Muscle layer of duodenum (tissue), 2 donors: ENCODE measurements around the gene ADGRF4.

Experiments
- H3K27ac ChIP-seq: one replicate; pipeline ENCODE4 v1.7.0; 2013; ENCODE audit warnings: mild to moderate bottlenecking, low read length
- H3K27me3 ChIP-seq: one replicate; pipeline ENCODE4 v1.7.0; 2013; ENCODE audit warnings: low read depth, mild to moderate bottlenecking, control low read depth, low read length
- H3K36me3 ChIP-seq, 2 donors: one replicate each; pipeline ENCODE4 v1.7.0; 2013; ENCODE audit warnings: low read length in 2 of 2, control low read depth in 1 of 2, mild to moderate bottlenecking in 1 of 2; ENCODE audit not compliant: insufficient read depth in 2 of 2, control insufficient read depth in 1 of 2
- H3K4me1 ChIP-seq, 2 donors: one replicate each; pipeline ENCODE4 v1.7.0; 2013; ENCODE audit warnings: low read length in 2 of 2, mild to moderate bottlenecking in 2 of 2, control low read depth in 1 of 2, moderate library complexity in 1 of 2; ENCODE audit not compliant: insufficient read depth in 2 of 2, control insufficient read depth in 1 of 2
- H3K4me3 ChIP-seq, 2 donors: one replicate each; pipeline ENCODE4 v1.7.0; 2013; ENCODE audit warnings: low read length in 2 of 2, low read depth in 1 of 2, mild to moderate bottlenecking in 1 of 2
- H3K9me3 ChIP-seq, 2 donors: one replicate each; pipeline ENCODE4 v1.7.0; 2013; ENCODE audit warnings: low read length in 2 of 2, control low read depth in 1 of 2, mild to moderate bottlenecking in 1 of 2; ENCODE audit not compliant: control insufficient read depth in 1 of 2
- donor health status: healthy.

Gene ADGRF4

DNA sequence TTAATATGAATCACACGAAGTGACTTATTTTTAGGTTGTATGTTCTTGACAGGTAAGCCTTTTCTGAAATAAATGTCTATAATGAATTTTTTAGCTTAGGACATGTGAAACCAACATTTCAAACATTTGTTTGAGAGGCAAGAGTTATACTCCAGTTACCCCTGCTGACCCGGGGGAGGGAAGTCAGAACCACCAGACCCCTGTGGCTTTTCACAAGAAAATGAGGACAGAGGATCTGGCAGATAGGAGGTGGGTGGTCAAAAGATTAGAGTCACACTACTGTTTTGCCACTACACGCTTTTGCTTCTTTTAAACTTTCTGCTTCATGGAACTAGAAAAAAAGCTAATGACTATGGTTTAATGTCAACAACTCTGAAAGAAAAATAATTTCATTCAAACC lies 27.5 kb upstream of the ADGRF4 start:
- Histone ChIP-seq H3K36me3 (no peaks in the 10 kb centered on the region), H3K4me3 (no peak overlapping the region), H3K27ac (no peak overlapping the region), H3K9me3 (no peaks in the 10 kb centered on the region), H3K4me1 (no peaks in the 10 kb centered on the region), H3K27me3 (no peaks in the 10 kb centered on the region)

DNA sequence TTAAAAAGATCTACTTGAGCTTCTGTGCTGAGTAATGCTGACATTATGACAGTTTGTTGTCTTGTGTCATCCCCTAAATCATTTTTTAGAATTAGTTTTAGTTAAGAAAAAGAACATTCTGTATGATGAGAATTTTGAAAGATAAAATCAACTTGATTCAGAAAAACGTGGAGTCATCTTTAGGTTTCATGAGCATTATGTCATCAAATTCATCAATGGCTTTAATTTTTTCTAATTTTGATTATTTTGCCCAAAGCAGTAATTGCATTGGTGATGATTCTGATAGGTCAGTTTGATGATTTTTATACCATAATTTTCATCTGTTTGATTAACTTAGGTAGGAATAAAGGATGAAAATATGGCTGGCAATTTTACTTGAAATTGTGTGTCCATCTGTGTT lies 26.6 kb upstream of the ADGRF4 start:
- no peaks in the 10 kb centered on the region for H3K9me3 ChIP-seq
- no peak overlapping the region for H3K27ac ChIP-seq
- no peak overlapping the region for H3K4me3 ChIP-seq
- H3K4me1 ChIP-seq: no peaks in the 10 kb centered on the region
- no peaks in the 10 kb centered on the region for H3K27me3 ChIP-seq
- H3K36me3 ChIP-seq: no peaks in the 10 kb centered on the region

DNA sequence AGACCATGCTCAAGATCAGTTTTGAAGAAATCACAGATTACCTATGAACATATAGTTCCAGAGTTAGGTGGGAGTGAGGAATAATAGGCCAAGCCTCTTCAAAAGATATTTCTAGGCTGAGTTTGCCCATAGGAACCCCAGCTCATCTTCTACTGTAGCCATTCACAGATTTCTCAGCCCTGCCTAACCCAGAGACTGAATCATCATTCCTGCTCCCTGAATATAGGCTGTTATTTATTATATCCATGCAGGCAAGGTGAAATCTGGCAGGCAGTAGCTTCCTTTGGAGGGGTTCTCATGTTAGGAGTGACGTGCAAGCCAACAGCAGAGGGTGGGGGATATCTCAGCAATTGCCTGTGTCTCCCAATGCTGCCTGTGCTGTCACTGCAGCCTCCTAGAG lies 25.6 kb upstream of the ADGRF4 start:
- Histone ChIP-seq H3K27me3 (no peaks in the 10 kb centered on the region), H3K9me3 (no peaks in the 10 kb centered on the region), H3K4me3 (no peak overlapping the region), H3K4me1 (no peaks in the 10 kb centered on the region), H3K27ac (no peak overlapping the region), H3K36me3 (no peaks in the 10 kb centered on the region)

DNA sequence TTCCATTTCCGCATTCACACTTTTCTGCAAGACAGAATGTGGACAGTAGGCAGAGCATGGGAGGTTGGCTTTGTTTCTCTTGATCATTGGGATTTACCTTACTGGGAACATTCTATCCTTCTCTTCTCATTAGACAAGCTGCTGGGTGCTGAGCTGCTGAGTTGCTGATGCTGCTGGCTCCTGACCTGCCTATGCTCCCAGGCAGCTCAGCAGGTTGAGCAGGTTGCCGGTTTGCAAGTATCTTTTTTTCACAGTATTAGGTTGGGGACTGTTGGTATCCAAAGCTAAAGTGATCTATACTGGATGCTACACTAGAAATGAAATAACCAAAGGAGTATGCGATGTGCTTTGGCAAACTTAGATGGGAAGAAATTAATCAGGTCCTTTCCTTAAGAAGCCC lies 23.7 kb upstream of the ADGRF4 start:
- H3K36me3 ChIP-seq: no peaks in the 10 kb centered on the region
- H3K4me1 ChIP-seq: no peaks in the 10 kb centered on the region
- no peaks in the 10 kb centered on the region for H3K9me3 ChIP-seq
- no peaks in the 10 kb centered on the region for H3K27me3 ChIP-seq
- H3K4me3 ChIP-seq: no peak overlapping the region
- H3K27ac ChIP-seq: no peak overlapping the region

DNA sequence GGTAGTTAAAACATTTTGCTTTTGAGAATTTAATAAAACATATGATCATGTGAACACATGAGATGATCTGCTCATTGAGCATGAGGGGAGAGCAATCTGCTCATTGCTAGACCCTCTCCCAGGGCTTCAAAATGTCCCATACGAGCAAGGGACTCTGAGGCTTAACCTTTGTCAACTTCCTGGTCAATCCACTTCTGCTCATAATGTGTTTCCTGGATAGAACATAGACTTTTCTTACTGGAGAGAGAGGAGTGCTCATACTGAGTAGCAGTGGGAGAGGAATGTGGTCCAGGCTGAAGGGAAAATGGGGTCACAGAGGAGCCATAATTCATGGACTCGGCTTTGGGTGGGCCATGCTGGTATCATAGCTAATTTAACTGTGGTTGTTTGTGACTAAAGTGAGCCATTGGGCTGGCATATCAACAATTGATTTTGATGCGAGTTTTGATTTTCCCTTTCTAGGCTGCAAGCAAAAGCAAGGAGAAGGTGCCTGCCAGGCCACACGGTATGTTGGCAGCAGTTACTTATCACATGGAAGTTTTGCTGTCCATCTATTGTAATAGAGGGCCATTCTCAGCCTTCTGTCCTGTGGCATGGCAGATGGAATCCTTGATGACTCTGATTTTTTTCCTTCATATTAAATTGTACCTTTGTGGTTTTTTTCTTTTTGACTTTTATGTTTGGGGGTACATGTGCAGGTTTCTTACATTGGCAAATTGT lies 20.8 kb upstream of the ADGRF4 start:
- Histone ChIP-seq H3K27me3 (no peaks in the 10 kb centered on the region), H3K4me3 (no peak overlapping the region), H3K27ac (no peak overlapping the region), H3K36me3 (no peaks in the 10 kb centered on the region), H3K4me1 (no peaks in the 10 kb centered on the region), H3K9me3 (no peaks in the 10 kb centered on the region)

DNA sequence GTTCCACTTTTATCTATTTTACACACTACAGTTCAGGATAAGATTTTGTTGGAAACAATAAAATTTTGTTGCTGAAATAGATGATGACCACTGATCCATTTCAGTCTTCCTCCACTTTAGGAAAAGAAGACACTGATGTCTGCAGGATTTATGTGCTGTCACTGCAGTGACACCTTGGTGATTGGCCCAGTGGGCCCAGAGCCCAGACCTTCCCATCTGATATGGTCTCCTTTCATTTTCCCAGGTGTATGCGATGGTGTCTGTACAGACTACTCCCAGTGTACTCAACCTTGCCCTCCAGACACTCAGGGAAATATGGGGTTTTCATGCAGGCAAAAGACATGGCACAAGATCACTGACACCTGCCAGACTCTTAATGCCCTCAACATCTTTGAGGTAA lies 19.6 kb upstream of the ADGRF4 start:
- Histone ChIP-seq H3K4me3 (no peak overlapping the region), H3K4me1 (no peaks in the 10 kb centered on the region), H3K36me3 (no peaks in the 10 kb centered on the region), H3K27ac (no peak overlapping the region), H3K27me3 (no peaks in the 10 kb centered on the region), H3K9me3 (no peaks in the 10 kb centered on the region)

DNA sequence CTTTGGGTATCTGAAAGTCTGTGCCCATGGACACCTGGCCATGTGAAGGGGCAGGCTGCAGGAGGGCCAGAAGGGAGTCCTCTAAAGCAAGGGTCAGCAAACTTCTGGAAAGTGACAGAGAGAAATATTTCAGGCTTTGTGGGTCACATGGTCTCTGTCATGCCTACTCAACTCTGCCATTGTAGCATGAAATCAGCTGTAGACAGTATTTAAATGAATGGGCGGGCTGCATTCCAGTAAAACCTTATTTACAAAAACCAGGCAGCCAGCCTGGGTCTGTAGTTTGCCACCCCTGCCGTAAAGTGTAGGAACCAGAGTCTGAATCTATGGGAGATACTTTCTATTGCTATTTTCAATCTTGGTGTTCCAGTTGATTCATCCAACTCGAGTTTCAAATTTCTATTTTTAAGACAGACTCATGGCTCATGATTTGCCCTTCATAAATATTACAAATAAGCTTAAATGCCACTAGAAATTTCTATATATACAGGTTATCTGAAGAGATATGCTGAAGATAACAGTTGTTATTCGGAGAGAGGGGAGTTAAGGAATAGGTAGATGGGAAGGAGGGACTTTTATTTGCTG lies 19.0 kb upstream of the ADGRF4 start:
- Histone ChIP-seq H3K4me3 (no peak overlapping the region), H3K27me3 (no peaks in the 10 kb centered on the region), H3K36me3 (no peaks in the 10 kb centered on the region), H3K4me1 (no peaks in the 10 kb centered on the region), H3K9me3 (no peaks in the 10 kb centered on the region), H3K27ac (no peak overlapping the region)

DNA sequence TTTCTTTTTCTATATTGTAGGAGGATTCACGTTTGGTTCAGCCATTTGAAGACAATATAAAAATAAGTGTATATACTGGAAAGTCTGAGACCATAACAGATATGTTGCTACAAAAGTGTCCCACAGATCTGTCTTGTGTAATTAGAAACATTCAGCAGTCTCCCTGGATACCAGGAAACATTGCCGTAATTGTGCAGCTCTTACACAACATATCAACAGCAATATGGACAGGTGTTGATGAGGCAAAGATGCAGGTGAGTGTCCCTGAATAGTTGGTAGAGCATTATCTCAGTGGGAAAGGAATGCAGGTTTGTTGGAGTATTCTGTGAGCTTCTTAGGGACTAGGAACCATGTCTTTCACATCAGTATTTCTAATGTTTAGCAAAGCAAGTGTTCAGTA lies 18.3 kb upstream of the ADGRF4 start:
- Histone ChIP-seq H3K36me3 (no peaks in the 10 kb centered on the region), H3K27me3 (no peaks in the 10 kb centered on the region), H3K9me3 (no peaks in the 10 kb centered on the region), H3K4me1 (no peaks in the 10 kb centered on the region), H3K4me3 (no peak overlapping the region), H3K27ac (no peak overlapping the region)

DNA sequence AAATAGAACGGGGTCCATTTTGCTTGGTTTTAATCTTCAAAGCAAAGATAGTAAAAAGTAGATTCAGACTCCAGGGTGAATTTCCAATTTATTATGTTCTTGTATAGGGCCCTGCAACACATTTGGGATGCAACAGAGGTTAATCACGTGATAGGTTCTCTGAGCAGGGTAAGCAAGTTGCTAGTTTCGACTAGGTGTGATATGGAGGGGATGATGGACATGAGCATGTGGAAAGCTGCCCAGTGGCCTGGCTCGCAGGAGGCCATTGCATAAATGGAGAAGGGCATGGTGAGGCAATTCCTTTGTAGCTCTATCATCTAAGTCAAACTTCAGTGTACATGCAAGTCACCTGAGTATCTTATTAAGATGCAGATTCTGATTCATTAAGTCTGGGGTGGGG lies 17.7 kb upstream of the ADGRF4 start:
- H3K9me3 ChIP-seq: no peaks in the 10 kb centered on the region
- H3K36me3 ChIP-seq: no peaks in the 10 kb centered on the region
- H3K4me3 ChIP-seq: no peak overlapping the region
- H3K27ac ChIP-seq: no peak overlapping the region
- H3K4me1 ChIP-seq: no peaks in the 10 kb centered on the region
- no peaks in the 10 kb centered on the region for H3K27me3 ChIP-seq

DNA sequence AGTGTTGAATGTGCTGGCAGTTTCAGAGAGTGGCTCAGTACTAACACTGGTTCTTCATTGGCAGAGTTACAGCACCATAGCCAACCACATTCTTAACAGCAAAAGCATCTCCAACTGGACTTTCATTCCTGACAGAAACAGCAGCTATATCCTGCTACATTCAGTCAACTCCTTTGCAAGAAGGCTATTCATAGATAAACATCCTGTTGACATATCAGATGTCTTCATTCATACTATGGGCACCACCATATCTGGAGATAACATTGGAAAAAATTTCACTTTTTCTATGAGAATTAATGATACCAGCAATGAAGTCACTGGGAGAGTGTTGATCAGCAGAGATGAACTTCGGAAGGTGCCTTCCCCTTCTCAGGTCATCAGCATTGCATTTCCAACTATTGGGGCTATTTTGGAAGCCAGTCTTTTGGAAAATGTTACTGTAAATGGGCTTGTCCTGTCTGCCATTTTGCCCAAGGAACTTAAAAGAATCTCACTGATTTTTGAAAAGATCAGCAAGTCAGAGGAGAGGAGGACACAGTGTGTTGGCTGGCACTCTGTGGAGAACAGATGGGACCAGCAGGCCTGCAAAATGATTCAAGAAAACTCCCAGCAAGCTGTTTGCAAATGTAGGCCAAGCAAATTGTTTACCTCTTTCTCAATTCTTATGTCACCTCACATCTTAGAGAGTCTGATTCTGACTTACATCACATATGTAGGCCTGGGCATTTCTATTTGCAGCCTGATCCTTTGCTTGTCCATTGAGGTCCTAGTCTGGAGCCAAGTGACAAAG lies 17.0 kb upstream of the ADGRF4 start:
- Histone ChIP-seq H3K27me3 (no peaks in the 10 kb centered on the region), H3K36me3 (no peaks in the 10 kb centered on the region), H3K4me3 (no peak overlapping the region), H3K9me3 (no peaks in the 10 kb centered on the region), H3K4me1 (no peaks in the 10 kb centered on the region), H3K27ac (no peak overlapping the region)

DNA sequence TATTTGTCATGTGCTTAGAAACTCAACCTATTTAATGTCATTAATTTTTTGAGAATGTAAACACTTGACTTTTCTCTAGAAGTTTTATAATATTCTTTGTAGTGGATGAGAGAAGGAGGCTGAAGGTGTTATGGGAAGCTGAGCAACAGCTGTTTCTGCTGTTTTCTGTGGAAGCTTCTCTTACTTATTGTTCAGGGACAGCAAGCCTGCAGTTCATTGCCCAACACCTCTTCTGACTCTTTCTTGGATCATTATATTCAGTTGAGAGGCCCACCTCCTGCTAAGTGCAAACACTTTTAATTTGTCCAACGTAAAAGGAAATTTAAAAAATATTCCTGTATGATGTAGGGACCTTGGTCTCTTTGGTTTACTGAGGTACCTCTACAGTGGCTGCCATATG lies 12.0 kb upstream of the ADGRF4 start:
- Histone ChIP-seq H3K4me3 (no peak overlapping the region), H3K27ac (no peak overlapping the region)

More for the DNA sequence above, 12.0 kb upstream of the ADGRF4 start:
- no peaks in the 10 kb centered on the region for H3K9me3 ChIP-seq
- H3K4me1 ChIP-seq: no peaks in the 10 kb centered on the region
- no peaks in the 10 kb centered on the region for H3K27me3 ChIP-seq
- H3K36me3 ChIP-seq: no peaks in the 10 kb centered on the region
